Suprapubic skin (tissue), 4 donors: ENCODE results near the gene HIVEP1.
"Not testable (repeated sequence)": the region's sequence is repeated elsewhere in the genome, so short reads cannot be mapped to it uniquely, and the experiment has no call there.

Experiments
- EP300 ChIP-seq: sonication (generic); formaldehyde crosslinking; IDR thresholded peaks from one replicate; pipeline ENCODE4 v1.6.1; 2017; ENCODE audit warnings: antibody characterized with exemption
- POLR2A ChIP-seq, 2 donors: fragments of 450-650 bp; IDR thresholded peaks; one replicate each; pipeline ENCODE4 v1.6.1; 2017; ENCODE audit warnings: antibody characterized with exemption in 2 of 2, mild to moderate bottlenecking in 2 of 2, moderate library complexity in 2 of 2
- POLR2AphosphoS5 ChIP-seq, 3 donors: sonication (generic); formaldehyde crosslinking; IDR thresholded peaks; one replicate each; pipeline ENCODE4 v1.6.1; 2017; ENCODE audit warnings: antibody characterized with exemption in 3 of 3
- TF ChIP-seq, protein P1 (sequence below), 2 donors: fragments of 200-600 bp in 1 of 2; fragments of 450-650 bp in 1 of 2; sonication (generic) in 1 of 2; IDR thresholded peaks; one replicate each; pipeline ENCODE4 v1.5.1; 2016 to 2019; ENCODE audit warnings: antibody characterized with exemption in 2 of 2, mild to moderate bottlenecking in 1 of 2, moderate library complexity in 1 of 2

- TF ChIP-seq POLR2AphosphoS5 (IDR thresholded peaks at IDR 0.05); POLR2A (IDR thresholded peaks at IDR 0.05); EP300: not testable (repeated sequence)
- TF ChIP-seq, protein P1, sequence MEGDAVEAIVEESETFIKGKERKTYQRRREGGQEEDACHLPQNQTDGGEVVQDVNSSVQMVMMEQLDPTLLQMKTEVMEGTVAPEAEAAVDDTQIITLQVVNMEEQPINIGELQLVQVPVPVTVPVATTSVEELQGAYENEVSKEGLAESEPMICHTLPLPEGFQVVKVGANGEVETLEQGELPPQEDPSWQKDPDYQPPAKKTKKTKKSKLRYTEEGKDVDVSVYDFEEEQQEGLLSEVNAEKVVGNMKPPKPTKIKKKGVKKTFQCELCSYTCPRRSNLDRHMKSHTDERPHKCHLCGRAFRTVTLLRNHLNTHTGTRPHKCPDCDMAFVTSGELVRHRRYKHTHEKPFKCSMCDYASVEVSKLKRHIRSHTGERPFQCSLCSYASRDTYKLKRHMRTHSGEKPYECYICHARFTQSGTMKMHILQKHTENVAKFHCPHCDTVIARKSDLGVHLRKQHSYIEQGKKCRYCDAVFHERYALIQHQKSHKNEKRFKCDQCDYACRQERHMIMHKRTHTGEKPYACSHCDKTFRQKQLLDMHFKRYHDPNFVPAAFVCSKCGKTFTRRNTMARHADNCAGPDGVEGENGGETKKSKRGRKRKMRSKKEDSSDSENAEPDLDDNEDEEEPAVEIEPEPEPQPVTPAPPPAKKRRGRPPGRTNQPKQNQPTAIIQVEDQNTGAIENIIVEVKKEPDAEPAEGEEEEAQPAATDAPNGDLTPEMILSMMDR (IDR thresholded peaks at IDR 0.05): not testable (repeated sequence)
Measured at GRCh38 chr6:12176782-12177181, 164.7 kb downstream of the HIVEP1 start.
